ENCODE data around the gene NR3C1.

DNA sequence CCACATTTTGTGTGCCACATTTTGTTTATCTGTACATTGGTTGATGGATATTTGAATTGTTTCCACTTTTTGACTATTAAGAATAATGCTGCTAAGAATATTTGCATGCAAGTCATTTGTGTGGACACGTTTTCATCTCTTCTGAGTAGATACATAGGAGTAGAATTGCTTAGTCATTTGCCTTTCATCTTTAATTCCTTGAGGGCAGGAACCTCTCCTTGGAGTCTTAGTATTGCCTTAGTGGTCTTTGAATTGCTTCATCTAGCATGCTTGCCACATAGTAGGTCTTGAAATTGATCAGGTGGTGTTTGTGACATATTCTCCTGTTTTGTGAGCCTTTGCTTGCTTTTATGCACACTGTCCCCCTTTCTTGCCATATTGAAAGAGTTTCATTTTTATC, 128.5 kb downstream of the NR3C1 start:
- no peak for TF ChIP-seq POLR2AphosphoS5 (IDR thresholded peaks at IDR 0.05; ENCODE audit: insufficient read depth in 1 of 2, low read depth in 1 of 2)
- TF ChIP-seq, protein P1, sequence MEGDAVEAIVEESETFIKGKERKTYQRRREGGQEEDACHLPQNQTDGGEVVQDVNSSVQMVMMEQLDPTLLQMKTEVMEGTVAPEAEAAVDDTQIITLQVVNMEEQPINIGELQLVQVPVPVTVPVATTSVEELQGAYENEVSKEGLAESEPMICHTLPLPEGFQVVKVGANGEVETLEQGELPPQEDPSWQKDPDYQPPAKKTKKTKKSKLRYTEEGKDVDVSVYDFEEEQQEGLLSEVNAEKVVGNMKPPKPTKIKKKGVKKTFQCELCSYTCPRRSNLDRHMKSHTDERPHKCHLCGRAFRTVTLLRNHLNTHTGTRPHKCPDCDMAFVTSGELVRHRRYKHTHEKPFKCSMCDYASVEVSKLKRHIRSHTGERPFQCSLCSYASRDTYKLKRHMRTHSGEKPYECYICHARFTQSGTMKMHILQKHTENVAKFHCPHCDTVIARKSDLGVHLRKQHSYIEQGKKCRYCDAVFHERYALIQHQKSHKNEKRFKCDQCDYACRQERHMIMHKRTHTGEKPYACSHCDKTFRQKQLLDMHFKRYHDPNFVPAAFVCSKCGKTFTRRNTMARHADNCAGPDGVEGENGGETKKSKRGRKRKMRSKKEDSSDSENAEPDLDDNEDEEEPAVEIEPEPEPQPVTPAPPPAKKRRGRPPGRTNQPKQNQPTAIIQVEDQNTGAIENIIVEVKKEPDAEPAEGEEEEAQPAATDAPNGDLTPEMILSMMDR (IDR thresholded peaks at IDR 0.05) = no peak
